Measurements from ENCODE around the gene PPFIBP2.

The PPFIBP2 gene

DNA sequence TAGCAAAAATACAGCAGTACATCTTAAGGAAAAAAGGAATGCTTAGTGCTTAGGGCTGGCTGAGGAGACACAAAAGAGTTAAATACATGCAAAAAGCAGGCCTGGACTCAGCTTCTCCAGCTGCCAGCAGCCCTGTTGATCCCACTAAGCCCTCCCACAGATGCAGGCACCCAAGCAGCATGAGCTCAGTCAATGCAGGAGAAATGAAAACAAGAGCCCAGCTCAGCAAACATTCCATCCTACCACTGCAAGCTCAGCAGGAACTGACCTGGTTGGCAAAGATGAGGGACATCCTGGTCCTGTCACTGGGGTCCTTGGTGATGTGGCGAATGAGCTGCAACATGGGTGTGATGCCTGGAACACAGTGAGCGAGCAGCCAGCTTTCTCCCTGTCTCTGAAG is 153.7 kb downstream of the PPFIBP2 start:
- Histone ChIP-seq H3K36me3 (ENCODE audit: control insufficient read depth, insufficient read depth, low read length) (peaks cover 46% of the 10 kb centered on the region), H3K4me3 (ENCODE audit: extremely low read depth, insufficient read depth, low read length, poor library complexity, severe bottlenecking) (no peak overlapping the region), H3K4me1 (ENCODE audit: control insufficient read depth, insufficient read depth, low read length, poor library complexity, severe bottlenecking) (no peaks in the 10 kb centered on the region), H3K9me3 (ENCODE audit: control insufficient read depth, low read length) (no peaks in the 10 kb centered on the region), H3K27ac (ENCODE audit: low read depth, low read length, severe bottlenecking) (no peak overlapping the region)
- 94 to 100% methylated on average over 1 to 2 of the region's 2 CpGs for WGBS, 2 experiments (ENCODE audit: insufficient coverage in 2 of 2)

DNA sequence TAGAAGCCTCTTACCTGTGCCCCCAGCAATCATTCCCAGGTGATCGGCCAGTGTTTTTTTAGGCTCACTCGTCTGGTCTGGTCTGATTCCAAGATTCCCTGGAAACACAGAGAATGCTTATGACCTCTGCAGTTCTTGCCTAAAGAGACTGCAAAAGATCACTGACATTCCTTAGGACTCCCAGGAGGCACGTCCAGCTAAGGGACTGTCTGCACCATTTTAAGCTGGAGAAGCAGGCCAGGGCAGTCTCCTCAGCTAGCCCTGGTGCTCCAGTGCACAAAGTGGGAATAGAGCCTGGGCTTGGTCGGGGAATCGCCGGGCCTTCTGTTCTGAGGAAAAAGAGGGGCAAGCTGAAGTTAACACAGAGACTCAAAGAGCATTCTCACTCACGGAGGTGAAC is 154.7 kb downstream of the PPFIBP2 start:
- 85 to 86% methylated on average over 4 to 7 of the region's 7 CpGs for WGBS, 2 experiments (ENCODE audit: insufficient coverage in 2 of 2)
- peak overlapping the region; percentile 16 for H3K27ac ChIP-seq (ENCODE audit: low read depth, low read length, severe bottlenecking)
- H3K36me3 ChIP-seq (ENCODE audit: control insufficient read depth, insufficient read depth, low read length) = peaks cover 46% of the 10 kb centered on the region
- no peak overlapping the region for H3K4me3 ChIP-seq (ENCODE audit: extremely low read depth, insufficient read depth, low read length, poor library complexity, severe bottlenecking)
- H3K4me1 ChIP-seq (ENCODE audit: control insufficient read depth, insufficient read depth, low read length, poor library complexity, severe bottlenecking) = no peaks in the 10 kb centered on the region
- H3K9me3 ChIP-seq (ENCODE audit: control insufficient read depth, low read length) = no peaks in the 10 kb centered on the region

- Histone ChIP-seq H3K36me3 (ENCODE audit: control insufficient read depth, insufficient read depth, low read length) (peaks cover 46% of the 10 kb centered on the region), H3K4me3 (ENCODE audit: extremely low read depth, insufficient read depth, low read length, poor library complexity, severe bottlenecking) (no peak overlapping the region), H3K27ac (ENCODE audit: low read depth, low read length, severe bottlenecking) (no peak overlapping the region), H3K9me3 (ENCODE audit: control insufficient read depth, low read length) (no peaks in the 10 kb centered on the region), H3K4me1 (ENCODE audit: control insufficient read depth, insufficient read depth, low read length, poor library complexity, severe bottlenecking) (no peaks in the 10 kb centered on the region)
- WGBS, 2 experiments (ENCODE audit: insufficient coverage in 2 of 2) = no CpG with 5 or more reads among the region's 5 CpGs
Measured at GRCh38 chr11:7668911-7669310, 155.1 kb downstream of the PPFIBP2 start.

DNA sequence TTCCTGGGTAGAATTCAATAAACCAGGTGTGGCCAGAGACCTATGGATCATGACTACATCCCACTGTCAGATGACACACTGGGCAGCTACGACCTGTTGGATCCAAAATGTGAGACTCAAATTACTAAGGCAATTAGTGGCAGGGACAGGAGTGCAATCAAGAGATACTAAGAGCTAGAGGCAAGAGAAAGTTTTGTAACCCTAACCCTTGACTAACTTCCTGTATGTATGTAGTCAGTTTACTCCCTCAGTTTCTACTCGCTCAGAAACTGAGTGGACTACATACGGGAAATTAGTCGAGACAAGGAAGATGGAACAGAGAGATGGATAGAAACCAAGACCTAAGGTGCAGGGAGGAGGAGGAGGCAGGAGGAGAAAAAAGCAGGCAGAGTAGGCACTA is 156.8 kb downstream of the PPFIBP2 start:
- H3K4me3 ChIP-seq (ENCODE audit: extremely low read depth, insufficient read depth, low read length, poor library complexity, severe bottlenecking) = no peak overlapping the region
- peaks cover 30% of the 10 kb centered on the region for H3K36me3 ChIP-seq (ENCODE audit: control insufficient read depth, insufficient read depth, low read length)
- WGBS, 2 experiments (ENCODE audit: insufficient coverage in 2 of 2) = 74 to 77% methylated on average over 3 of the region's 4 CpGs
- no peaks in the 10 kb centered on the region for H3K4me1 ChIP-seq (ENCODE audit: control insufficient read depth, insufficient read depth, low read length, poor library complexity, severe bottlenecking)
- no peak overlapping the region for H3K27ac ChIP-seq (ENCODE audit: low read depth, low read length, severe bottlenecking)
- H3K9me3 ChIP-seq (ENCODE audit: control insufficient read depth, low read length) = no peaks in the 10 kb centered on the region

DNA sequence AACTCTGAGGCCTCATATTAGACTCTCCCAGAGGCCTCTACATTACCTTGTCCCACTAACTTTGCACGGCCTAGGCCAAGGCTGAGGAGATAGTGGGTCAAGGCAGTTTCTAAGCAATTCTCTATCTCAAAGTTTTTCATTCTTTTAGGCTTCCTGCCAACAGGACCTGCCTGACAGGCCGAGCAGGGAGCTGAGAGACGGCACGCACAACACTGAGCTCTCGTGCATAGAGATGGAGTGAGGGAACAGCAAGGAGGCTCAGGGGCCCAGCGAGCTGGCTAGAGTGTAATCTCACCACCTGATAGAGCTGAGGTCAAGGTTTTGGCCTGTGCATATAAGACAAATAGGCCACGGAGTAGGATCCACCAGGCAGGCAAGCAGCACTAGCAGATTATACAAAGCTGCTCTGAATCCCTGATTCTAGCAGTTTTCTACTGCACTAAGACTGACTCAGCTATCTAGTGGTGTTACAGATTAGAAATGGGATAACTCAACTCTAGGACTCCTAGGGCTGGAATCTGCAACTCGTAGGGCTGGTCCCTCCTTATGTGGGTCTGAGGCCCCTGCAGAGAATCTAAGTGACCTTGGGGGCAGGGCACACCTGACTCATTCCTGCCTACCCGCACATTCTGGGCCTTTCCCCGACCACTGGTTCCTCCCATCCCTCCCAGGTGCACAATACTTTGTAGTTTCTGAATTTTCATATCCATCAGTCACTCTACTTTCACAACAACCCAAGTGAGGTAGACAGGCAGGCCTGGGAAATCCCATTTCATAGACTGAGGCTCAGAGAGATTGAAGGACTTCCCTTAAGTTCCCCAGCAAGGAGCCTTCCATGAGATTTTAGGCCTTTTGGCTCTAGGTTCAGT is 157.8 kb downstream of the PPFIBP2 start:
- Histone ChIP-seq H3K4me1 (ENCODE audit: control insufficient read depth, insufficient read depth, low read length, poor library complexity, severe bottlenecking) (peaks cover 5% of the 10 kb centered on the region), H3K36me3 (ENCODE audit: control insufficient read depth, insufficient read depth, low read length) (peaks cover 21% of the 10 kb centered on the region), H3K27ac (ENCODE audit: low read depth, low read length, severe bottlenecking) (no peak overlapping the region), H3K9me3 (ENCODE audit: control insufficient read depth, low read length) (no peaks in the 10 kb centered on the region), H3K4me3 (ENCODE audit: extremely low read depth, insufficient read depth, low read length, poor library complexity, severe bottlenecking) (no peak overlapping the region)
- 83 to 92% methylated on average over 3 to 9 of the region's 10 CpGs for WGBS, 2 experiments (ENCODE audit: insufficient coverage in 2 of 2)

DNA sequence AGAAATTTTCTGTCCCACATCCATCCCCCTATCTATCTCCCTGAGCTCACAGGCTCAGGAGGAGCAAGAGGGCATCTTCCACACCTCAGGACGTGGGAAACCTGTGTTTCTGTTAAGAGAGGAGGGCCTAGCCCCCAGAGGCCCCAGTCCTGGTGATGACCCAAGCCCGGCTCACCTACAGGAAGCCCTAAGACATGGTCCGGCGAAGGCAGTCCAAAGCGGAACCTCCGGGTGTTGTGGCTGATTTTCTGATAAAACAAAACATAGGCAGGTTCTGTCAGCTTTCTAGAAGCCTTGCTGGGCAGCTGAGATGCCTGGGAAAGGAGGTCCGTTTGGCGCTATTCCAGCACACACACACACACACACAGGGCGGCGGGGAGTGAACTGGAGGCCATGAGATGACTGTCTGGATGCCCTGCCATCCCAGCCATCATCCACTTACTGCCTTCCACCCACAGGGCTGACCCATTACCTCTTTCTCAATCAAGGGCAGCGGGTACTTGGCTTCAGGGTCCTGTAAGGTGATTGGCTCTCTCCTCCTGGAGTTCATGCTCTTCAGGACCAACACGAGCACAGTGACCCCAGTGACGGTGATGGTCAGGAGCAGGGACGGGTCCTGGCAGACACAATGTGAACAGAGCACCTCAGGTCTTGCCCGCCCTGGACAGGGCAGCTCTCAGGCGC is 158.6 kb downstream of the PPFIBP2 start:
- peak overlapping the region; percentile 53 for H3K4me3 ChIP-seq (ENCODE audit: extremely low read depth, insufficient read depth, low read length, poor library complexity, severe bottlenecking)
- WGBS, 2 experiments (ENCODE audit: insufficient coverage in 2 of 2) = 89 to 98% methylated on average over 10 to 11 of the region's 16 CpGs

DNA sequence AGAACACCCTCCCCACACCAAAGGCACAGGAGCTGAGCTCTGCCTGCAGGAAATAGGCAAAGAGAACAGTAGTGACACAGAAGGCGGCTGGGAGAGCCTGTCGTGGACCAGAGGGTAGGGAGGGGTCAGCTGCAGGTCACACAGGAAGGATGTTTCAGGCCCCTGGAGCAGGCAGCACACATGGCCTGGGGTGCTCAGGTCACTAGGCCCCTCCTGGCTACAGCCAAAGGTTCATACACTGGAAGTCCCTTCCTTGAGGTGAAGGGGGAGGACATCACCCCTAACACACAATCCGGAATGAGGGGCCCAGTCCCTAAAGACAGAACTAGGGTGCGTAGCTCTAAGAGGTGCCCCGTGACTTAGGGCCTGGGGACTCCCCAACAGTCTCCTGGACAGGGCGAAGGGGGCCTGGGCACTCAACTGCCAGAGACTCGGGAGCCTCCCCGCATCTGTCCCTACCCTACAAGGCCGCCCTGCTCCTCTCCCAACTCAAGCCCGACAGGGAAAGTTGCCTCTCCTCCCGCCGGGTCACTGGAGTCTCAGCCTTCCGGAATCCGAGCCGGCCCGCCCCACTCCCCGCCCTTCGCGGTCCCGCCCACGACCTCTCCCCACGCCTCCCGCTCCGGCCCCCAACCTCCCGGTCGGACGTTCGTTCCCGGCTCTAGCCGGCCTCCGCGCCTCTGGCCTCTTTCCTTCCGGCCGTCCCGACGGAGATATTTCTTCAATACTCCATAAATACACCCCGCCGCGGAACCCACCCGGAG is 159.3 kb downstream of the PPFIBP2 start, which contains the start of gene CYB5R2:
TSS of gene CYB5R2 (minus strand) at position 541 of the 764 bp plus-strand sequence. CDS start 675 bp downstream, outside the sequence.
- H3K4me3 ChIP-seq (ENCODE audit: extremely low read depth, insufficient read depth, low read length, poor library complexity, severe bottlenecking) = peak within 1 kb of the TSS; percentile 53
- WGBS, 2 experiments (ENCODE audit: insufficient coverage in 2 of 2) = 16 to 24% methylated on average over 33 to 34 of the region's 40 CpGs
- peaks cover 9% of the 10 kb centered on the region for H3K36me3 ChIP-seq (ENCODE audit: control insufficient read depth, insufficient read depth, low read length)
- H3K4me1 ChIP-seq (ENCODE audit: control insufficient read depth, insufficient read depth, low read length, poor library complexity, severe bottlenecking) = peaks cover 12% of the 10 kb centered on the region
- peak within 1 kb of the TSS; percentile 73 for H3K27ac ChIP-seq (ENCODE audit: low read depth, low read length, severe bottlenecking)
- H3K9me3 ChIP-seq (ENCODE audit: control insufficient read depth, low read length) = no peaks in the 10 kb centered on the region

More for the DNA sequence above, 158.6 kb downstream of the PPFIBP2 start:
- Histone ChIP-seq H3K9me3 (ENCODE audit: control insufficient read depth, low read length) (no peaks in the 10 kb centered on the region), H3K27ac (ENCODE audit: low read depth, low read length, severe bottlenecking) (no peak overlapping the region), H3K36me3 (ENCODE audit: control insufficient read depth, insufficient read depth, low read length) (peaks cover 15% of the 10 kb centered on the region), H3K4me1 (ENCODE audit: control insufficient read depth, insufficient read depth, low read length, poor library complexity, severe bottlenecking) (peaks cover 5% of the 10 kb centered on the region)

DNA sequence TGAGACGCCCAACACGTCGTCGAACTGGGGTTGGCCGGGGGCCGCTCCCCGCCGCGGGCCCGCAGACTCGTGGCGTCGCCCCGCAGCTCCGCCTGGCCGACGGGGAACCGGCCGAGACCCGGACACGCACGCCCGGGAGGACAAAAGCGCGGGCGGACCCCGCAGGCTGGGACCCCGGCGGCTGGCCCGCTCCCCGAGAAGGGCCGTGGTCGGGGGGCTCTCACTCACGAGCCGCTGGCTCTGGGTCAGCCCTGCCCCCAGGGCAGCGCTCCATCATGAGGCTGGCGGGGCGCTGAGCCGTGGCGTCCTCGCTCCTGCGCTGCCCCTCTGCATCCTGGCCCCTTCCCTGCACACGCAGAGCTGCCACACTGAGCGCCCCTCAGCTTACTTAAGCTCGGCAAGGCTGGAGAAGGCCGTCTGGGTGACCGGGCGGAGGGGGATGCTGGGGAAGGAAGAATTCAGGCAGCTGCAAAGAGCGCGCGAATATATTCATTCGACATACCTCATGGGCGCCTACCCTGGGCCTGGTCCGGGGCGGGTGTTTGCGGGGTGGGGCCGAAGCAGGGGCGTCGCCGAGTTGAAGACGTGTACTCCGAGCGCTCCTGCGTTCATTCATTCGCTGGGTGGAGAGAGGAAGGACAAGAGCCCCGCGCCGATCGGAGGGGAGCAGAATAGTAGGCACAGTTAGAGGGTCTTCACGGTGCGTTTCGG is 160.1 kb downstream of the PPFIBP2 start:
- H3K4me1 ChIP-seq (ENCODE audit: control insufficient read depth, insufficient read depth, low read length, poor library complexity, severe bottlenecking) = peaks cover 13% of the 10 kb centered on the region
- H3K9me3 ChIP-seq (ENCODE audit: control insufficient read depth, low read length) = no peaks in the 10 kb centered on the region
- H3K36me3 ChIP-seq (ENCODE audit: control insufficient read depth, insufficient read depth, low read length) = peaks cover 2% of the 10 kb centered on the region
- peak overlapping the region; percentile 53 for H3K4me3 ChIP-seq (ENCODE audit: extremely low read depth, insufficient read depth, low read length, poor library complexity, severe bottlenecking)
- peak overlapping the region; percentile 73 for H3K27ac ChIP-seq (ENCODE audit: low read depth, low read length, severe bottlenecking)
- WGBS, 2 experiments (ENCODE audit: insufficient coverage in 2 of 2) = 17 to 21% methylated on average over 44 to 52 of the region's 72 CpGs

GRCh38 chr11:7675631-7676030 is 161.8 kb downstream of the PPFIBP2 start:
- Histone ChIP-seq H3K9me3 (ENCODE audit: control insufficient read depth, low read length) (no peaks in the 10 kb centered on the region), H3K27ac (ENCODE audit: low read depth, low read length, severe bottlenecking) (no peak overlapping the region), H3K4me3 (ENCODE audit: extremely low read depth, insufficient read depth, low read length, poor library complexity, severe bottlenecking) (no peak overlapping the region), H3K36me3 (ENCODE audit: control insufficient read depth, insufficient read depth, low read length) (no peaks in the 10 kb centered on the region), H3K4me1 (ENCODE audit: control insufficient read depth, insufficient read depth, low read length, poor library complexity, severe bottlenecking) (peaks cover 13% of the 10 kb centered on the region)
- 100% methylated on average over 1 to 2 of the region's 3 CpGs for WGBS, 2 experiments (ENCODE audit: insufficient coverage in 2 of 2)

DNA sequence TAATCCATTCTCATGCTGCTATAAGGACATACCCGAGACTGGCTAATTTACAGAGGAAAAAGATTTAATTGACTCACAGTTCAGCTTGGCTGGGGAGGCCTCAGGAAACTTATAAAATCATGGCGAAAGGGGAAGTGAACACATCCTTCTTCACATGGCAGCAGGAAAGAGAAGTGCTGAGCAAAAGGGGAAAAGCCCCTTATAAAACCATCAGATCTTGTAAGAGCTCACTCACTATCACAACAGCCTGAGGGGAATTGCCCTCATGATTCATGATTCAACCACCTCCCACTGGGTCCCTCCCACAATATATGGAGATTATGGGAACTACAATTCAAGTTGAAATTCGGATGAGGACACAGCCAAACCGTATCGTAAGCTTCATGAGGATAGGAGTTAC is 163.3 kb downstream of the PPFIBP2 start:
- WGBS, 2 experiments (ENCODE audit: insufficient coverage in 2 of 2) = 60 to 83% methylated on average over 3 to 5 of the region's 5 CpGs
- no peaks in the 10 kb centered on the region for H3K9me3 ChIP-seq (ENCODE audit: control insufficient read depth, low read length)
- H3K27ac ChIP-seq (ENCODE audit: low read depth, low read length, severe bottlenecking) = peak overlapping the region; percentile 82
- peaks cover 13% of the 10 kb centered on the region for H3K4me1 ChIP-seq (ENCODE audit: control insufficient read depth, insufficient read depth, low read length, poor library complexity, severe bottlenecking)
- no peaks in the 10 kb centered on the region for H3K36me3 ChIP-seq (ENCODE audit: control insufficient read depth, insufficient read depth, low read length)
- H3K4me3 ChIP-seq (ENCODE audit: extremely low read depth, insufficient read depth, low read length, poor library complexity, severe bottlenecking) = no peak overlapping the region

All from mesodermal cell (in vitro differentiated cells).